ENCODE results near the gene BACH2.
"Not testable (repeated sequence)": the region's sequence is repeated elsewhere in the genome, so short reads cannot be mapped to it uniquely, and the experiment has no call there.

The BACH2 gene

GRCh38 chr6:90119618-90120017 is 177.0 kb downstream of the BACH2 start:
- DNase-seq: no peak

- DNase-seq: no peak
Observed at GRCh38 chr6:90118581-90118980, 178.1 kb downstream of the BACH2 start.

- DNase-seq: no peak
Observed at GRCh38 chr6:90118069-90118468, 178.6 kb downstream of the BACH2 start.

- not testable (repeated sequence) for DNase-seq
Observed at GRCh38 chr6:90116126-90116525, 180.5 kb downstream of the BACH2 start.

- DNase-seq: no peak
Observed at GRCh38 chr6:90113389-90113788, 183.3 kb downstream of the BACH2 start.

- DNase-seq: no peak
Observed at GRCh38 chr6:90111387-90111786, 185.3 kb downstream of the BACH2 start.

- DNase-seq: peak; percentile 78
Observed at GRCh38 chr6:90110971-90111370, 185.7 kb downstream of the BACH2 start.

GRCh38 chr6:90109141-90109540 is 187.5 kb downstream of the BACH2 start:
- DNase-seq: peak; percentile 42

GRCh38 chr6:90107771-90108282 is 188.8 kb downstream of the BACH2 start:
- DNase-seq: peak; percentile 56

GRCh38 chr6:90107371-90107770 is 189.3 kb downstream of the BACH2 start:
- DNase-seq: no peak

- DNase-seq: no peak
Observed at GRCh38 chr6:90106449-90106848, 190.2 kb downstream of the BACH2 start.

- no peak for DNase-seq
Observed at GRCh38 chr6:90105506-90106170, 191.0 kb downstream of the BACH2 start.

- DNase-seq: peak; percentile 54
Observed at GRCh38 chr6:90103056-90103800, 193.4 kb downstream of the BACH2 start.

GRCh38 chr6:90101403-90101802 is 195.2 kb downstream of the BACH2 start:
- no peak for DNase-seq

- DNase-seq: no peak
Observed at GRCh38 chr6:90100059-90100665, 196.5 kb downstream of the BACH2 start.

- DNase-seq: no peak
Observed at GRCh38 chr6:90098627-90099026, 198.0 kb downstream of the BACH2 start.

- no peak for DNase-seq
Observed at GRCh38 chr6:90098001-90098531, 198.6 kb downstream of the BACH2 start.

GRCh38 chr6:90097356-90097755 is 199.3 kb downstream of the BACH2 start:
- DNase-seq: no peak

GRCh38 chr6:90096818-90097217 is 199.8 kb downstream of the BACH2 start:
- DNase-seq: no peak

- DNase-seq: no peak
Observed at GRCh38 chr6:90095788-90096187, 200.9 kb downstream of the BACH2 start.

- no peak for DNase-seq
Observed at GRCh38 chr6:90095145-90095544, 201.5 kb downstream of the BACH2 start.

GRCh38 chr6:90093558-90094073 is 203.0 kb downstream of the BACH2 start:
- DNase-seq: no peak

GRCh38 chr6:90090866-90091265 is 205.8 kb downstream of the BACH2 start:
- DNase-seq: no peak

Data from activated CD4-positive, alpha-beta T cell treated with anti-CD3 and anti-CD28 coated beads for 48 hours (primary cell).